ENCODE results near the gene ERG. TPM values are rescaled to one million over a fixed set of nuclear protein-coding genes. Genes with fewer than 3 reads are reported as not detected.

Gene ERG
- total RNA-seq, 4 donors from 2014 or later, result 7.8 to 44.1 (median 16.8) TPM

DNA sequence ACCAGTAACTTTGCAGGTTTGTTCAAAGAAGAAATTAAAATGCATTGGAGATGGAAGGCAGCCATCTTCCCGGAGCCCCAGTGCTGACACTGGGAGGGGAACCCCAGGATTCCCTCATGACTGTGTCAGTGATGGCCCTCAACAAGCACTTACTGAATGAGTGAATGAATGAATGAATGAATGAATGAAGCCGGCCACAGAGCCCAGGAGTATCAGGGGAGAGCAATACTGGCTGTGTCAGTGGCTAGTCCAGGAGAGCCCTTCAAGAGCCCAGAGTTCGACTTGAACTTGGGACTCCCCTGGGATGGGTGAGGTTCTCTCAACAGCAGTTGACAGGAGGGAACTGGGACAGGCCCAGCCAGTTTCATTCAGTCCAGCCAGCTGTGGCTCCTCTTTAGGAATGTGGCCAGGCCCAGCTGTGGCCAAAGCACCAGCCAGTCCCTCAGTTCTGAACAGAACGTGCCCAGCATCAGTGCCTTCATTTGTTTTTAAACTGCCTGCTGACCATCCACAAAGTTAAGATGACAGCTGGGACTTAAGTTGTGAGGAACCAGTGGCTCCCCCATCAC, 9.2 kb upstream of the ERG start:
- no peak for TF ChIP-seq CTCF (IDR thresholded peaks at IDR 0.05; ENCODE audit: low read depth)

DNA sequence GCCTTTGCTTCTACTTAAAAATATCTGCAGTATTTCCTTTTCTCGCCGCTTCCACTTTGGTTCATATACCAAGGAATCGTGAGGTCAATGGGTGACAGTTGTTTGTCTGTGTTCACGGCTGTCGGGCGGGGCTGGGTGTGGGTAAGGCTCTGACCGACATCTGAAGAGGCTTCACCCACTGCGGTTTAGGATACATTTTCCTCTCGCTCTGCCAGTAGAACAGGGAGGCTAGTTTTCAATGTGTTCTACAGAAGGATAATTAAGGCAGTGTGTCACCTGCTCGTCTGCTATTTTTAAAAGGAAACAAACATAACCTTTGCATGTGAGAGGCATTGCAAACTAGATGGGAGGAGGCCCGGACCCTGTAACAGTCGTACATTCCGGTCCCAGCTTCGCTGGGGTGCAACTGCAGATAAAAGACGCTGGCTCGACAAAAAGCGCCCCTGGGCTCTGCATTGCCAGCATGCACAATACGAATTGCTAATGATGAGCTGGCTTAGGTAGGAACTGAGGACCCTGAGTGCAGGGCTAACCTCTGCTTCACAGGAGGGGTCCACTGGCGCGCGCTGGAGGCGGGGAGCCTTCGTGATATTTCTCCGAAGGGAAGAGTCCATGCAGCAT, 8.5 kb upstream of the ERG start:
- TF ChIP-seq CTCF (IDR thresholded peaks at IDR 0.05; ENCODE audit: low read depth), result no peak

GRCh38 chr21:38505654-38506523, 7.6 kb upstream of the ERG start:
- no peak for TF ChIP-seq CTCF (IDR thresholded peaks at IDR 0.05; ENCODE audit: low read depth)

DNA sequence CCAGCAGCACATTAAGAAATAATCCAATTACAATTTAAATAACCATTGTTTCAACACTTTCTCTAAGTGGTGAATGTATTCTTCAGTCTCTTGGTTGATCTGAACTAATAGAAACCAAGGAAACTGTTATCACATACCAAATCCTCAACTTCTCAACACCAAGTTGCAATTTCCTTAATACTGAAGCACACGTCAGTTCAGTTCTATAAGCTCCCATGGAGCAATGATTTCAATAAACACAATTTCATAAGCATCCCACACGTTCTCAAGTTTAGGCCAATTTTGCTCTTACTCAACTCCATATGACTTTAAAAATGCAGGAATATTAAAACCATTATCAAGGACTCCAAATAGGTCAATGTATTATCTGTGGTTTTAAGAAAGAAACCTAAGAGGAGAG, 5.8 kb upstream of the ERG start:
- TF ChIP-seq CTCF (IDR thresholded peaks at IDR 0.05; ENCODE audit: low read depth), result no peak

GRCh38 chr21:38503583-38503982, 5.3 kb upstream of the ERG start:
- TF ChIP-seq CTCF (IDR thresholded peaks at IDR 0.05; ENCODE audit: low read depth), result no peak

DNA sequence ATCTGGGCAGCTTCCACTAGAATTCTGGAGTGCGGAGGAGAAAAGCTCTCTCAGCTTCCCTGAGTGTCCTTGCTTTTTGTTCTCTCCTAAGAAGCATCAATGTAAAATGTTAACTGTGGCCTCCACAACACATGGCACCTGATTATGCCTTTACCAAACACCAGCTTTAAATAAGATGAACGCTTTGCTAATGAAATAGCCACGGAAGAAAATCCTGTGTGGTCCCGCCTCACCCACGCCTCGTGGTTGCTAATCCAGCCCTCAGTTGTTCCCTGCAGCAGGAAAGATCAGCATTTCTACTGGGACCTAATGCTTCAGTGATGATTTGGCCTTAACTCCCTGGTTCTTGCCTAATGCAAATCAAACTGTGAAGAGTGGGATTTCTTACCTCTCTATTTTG, 1.8 kb upstream of the ERG start:
- TF ChIP-seq CTCF (IDR thresholded peaks at IDR 0.05; ENCODE audit: low read depth), result no peak

DNA sequence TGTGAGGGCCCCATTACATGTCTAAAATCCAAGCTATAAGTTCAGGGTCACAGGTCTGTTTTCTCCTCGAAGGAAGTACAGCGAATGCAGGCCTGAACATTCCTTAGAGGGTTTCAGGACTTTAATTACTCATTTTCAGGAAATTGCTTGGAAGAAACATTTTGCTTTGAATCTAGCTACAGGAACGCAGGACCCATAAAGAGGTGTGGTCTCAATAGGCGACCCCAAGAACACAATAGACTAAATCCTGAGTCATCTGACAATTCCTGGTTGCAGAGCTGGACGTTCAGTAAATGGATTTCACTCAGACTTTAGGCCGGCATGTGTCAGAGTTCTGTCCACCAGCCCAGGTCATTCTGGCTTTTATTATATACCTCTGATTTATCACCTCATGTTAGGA, 1.0 kb upstream of the ERG start:
- TF ChIP-seq CTCF (IDR thresholded peaks at IDR 0.05; ENCODE audit: low read depth), result no peak

Measured in subcutaneous adipose tissue (tissue), 4 donors.